ENCODE data around the gene GRK5.

DNA sequence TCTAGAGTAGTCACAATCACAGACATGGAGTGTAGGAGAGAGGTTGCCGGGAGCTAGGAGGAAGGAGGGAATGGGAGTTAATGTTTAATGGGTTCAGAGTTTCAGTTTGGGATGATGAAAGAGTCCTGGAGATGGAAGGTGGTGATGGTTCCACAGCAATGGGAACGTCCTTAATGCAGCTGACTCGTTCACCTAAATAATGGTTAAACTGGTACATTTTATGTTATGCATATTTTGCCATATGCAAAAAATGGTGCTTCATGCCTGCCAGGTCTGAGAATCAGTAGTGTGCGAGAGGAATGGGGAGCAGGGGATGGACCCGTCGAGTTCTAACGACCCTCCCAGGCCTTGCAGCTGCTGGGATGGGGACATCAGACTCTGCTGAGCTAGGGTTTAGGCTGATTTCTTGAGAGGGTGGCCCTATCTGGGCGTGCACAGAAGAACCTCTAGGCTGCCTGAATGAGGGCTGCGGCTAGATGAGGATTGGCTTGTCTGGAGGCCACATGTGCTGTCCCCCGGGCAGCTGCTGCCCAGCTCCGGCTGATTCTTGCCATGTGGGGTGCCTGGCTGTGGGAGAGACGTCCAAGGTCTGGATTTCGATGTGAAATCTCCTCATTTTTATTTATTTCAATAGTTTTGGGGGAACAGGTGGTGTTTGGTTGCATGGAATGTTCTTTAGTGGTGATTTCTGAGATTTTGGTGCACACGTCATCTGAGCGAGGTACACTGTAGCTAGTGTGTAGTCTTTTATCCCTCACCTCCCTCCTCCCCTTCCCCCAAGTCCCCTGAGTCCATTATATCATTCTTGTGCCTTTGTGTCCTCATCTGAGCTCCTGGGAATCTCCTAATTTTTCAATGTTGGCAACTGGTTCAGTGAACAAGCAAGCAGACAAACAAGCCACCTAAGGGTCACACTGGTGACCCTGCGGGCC, 116.0 kb downstream of the GRK5 start:
- TF ChIP-seq, protein P1, sequence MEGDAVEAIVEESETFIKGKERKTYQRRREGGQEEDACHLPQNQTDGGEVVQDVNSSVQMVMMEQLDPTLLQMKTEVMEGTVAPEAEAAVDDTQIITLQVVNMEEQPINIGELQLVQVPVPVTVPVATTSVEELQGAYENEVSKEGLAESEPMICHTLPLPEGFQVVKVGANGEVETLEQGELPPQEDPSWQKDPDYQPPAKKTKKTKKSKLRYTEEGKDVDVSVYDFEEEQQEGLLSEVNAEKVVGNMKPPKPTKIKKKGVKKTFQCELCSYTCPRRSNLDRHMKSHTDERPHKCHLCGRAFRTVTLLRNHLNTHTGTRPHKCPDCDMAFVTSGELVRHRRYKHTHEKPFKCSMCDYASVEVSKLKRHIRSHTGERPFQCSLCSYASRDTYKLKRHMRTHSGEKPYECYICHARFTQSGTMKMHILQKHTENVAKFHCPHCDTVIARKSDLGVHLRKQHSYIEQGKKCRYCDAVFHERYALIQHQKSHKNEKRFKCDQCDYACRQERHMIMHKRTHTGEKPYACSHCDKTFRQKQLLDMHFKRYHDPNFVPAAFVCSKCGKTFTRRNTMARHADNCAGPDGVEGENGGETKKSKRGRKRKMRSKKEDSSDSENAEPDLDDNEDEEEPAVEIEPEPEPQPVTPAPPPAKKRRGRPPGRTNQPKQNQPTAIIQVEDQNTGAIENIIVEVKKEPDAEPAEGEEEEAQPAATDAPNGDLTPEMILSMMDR (IDR thresholded peaks at IDR 0.05): no peak
- no peak for TF ChIP-seq POLR2A (IDR thresholded peaks at IDR 0.05)
